ENCODE measurements around the gene LIN52.

LIN52 gene

GRCh38 chr14:74195623-74196022 lies 110.9 kb downstream of the LIN52 start:
- no peak for DNase-seq

DNA sequence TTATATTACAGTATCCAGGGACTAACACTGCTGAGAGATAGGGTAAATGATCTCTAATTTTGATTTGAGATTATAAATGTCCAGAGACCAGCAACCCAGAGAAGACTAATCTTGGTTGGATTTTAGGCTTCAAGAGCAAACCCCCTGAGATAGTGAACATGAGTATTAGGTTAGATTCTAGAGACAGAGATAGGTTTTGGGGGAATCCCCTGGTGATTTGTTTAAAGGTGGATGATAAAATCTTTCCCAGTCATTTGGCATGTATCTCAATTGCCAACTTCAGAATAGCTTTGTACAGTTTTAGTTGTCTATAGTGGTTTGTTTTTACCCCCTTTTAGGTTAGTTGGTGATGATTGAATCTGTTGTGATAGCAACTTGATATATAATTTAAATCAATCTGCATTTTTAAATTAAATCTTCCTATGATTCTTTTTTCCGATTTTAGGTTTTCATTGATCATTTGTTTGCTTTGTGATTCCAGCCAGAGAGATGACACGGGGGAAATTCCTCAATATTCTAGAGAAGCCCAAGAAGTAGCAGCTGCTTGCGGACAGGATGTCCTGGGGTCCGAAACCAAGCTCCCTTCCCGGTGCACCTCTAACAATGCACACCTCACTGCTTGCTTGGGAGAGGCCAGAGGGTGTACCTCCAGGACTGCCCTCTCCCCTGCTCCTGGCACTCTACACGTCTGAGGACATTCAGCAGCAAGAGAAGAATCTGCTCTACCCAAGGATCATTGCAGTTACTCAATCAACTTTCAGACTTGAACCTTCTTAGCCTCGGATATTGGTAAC lies 113.9 kb downstream of the LIN52 start:
- DNase-seq, result no peak

DNA sequence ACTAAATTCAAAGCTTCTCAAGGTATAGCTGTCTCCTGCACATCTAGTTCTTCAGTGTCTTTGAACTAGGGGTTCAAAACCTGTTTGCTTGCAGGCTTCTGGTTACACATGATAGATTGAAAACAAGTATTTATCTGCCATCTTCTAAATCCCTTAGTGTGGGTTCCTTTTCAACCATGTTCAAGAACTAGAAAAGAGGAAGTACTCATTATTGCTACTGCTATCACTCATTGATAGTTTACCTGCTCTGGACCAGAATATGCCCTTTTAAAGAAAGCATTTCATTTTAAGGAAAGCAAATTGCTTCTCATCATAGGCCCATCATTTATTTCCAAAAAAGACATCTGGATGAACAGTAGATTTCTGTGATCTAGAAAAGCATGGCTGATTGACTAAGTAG lies 117.4 kb downstream of the LIN52 start:
- no peak for DNase-seq

GRCh38 chr14:74203639-74204038 lies 118.9 kb downstream of the LIN52 start:
- DNase-seq, result no peak

DNA sequence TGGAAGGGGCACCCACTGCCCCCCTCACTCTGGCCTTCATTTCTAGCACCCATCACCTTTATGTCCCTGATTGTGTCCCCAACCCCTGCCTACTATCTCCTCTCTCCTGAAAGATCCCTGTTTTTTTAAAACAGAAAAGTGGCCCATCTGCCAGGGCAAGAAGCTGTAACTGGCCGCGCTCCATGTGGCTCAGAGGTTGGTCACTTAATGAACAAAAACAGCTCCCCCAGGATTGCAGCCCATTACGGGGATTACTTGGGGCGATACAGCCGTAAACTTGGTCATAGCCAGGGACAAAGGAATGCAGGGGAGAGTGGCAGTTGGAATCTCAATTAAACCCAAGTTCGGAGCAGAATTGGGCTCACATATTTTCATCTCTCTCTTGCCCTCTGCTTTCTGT lies 119.7 kb downstream of the LIN52 start:
- DNase-seq, result no peak

- no peak for DNase-seq
Observed at GRCh38 chr14:74205882-74206281, 121.1 kb downstream of the LIN52 start.

DNA sequence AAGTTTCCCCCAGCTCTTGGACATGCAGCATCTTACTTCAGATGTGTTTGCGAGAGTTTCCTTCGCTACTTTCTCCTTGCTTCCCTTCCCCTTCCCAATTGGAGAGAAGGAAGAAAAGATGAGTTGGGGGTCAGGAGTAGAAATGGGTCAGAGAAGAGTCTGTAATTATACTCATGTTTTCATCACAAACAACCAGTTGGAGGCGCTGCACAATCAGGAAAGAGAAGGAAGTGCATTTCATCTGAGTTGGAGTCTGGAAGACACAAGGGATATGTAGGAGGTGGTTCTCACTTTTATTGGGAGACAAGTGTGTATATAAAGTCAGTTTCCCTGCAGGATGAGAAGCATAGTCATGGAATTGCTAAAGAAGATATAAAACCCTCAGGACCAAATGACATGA lies 123.2 kb downstream of the LIN52 start:
- no peak for DNase-seq

- no peak for DNase-seq
Observed at GRCh38 chr14:74208642-74209041, 123.9 kb downstream of the LIN52 start.

- no peak for DNase-seq
Observed at GRCh38 chr14:74211945-74212580, 127.3 kb downstream of the LIN52 start.

DNA sequence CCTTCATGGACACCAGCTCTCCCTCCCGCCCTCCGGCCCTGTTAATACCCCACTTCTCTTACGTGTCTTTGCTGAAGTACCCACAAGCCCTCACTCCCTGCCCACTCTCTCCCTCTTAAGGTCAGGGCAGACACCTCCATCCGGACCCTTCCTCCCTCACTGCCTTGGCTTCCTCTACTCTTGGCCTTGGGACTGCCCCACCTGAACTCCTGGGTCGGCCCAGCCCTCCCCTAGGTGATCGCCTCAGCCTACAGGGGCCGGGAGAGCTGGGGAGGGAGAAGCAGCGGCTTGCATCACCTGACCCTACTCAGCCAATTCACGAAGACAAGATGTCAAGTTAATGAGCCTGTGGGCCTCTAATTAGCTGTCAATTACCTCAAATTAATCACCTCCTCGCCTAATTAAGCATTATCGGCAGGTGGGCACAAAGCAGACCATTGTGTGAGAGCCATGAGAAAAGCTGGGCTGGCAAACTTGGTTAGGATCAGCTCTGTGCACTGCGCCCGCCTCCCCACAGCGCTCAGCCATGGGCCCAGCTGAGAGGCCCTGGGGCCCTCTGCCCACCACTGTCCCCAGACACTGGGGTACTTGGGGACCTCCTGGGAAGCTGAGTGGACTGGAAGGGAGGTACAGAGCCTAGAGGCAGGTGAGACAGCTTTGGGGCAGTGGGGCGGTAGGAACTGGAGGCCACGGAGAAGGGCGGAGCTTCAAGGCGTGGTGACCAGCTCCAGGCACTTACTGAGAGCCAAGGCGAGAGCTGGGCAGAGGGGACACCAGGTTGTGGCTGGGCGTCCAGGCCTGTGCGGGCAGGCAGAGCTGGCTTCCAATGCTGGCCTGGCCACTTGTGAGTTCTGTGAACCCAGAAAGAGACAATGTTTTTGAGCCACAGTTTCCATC lies 129.4 kb downstream of the LIN52 start:
- DNase-seq, result no peak

- DNase-seq, result no peak
Observed at GRCh38 chr14:74216671-74217070, 131.9 kb downstream of the LIN52 start.

DNA sequence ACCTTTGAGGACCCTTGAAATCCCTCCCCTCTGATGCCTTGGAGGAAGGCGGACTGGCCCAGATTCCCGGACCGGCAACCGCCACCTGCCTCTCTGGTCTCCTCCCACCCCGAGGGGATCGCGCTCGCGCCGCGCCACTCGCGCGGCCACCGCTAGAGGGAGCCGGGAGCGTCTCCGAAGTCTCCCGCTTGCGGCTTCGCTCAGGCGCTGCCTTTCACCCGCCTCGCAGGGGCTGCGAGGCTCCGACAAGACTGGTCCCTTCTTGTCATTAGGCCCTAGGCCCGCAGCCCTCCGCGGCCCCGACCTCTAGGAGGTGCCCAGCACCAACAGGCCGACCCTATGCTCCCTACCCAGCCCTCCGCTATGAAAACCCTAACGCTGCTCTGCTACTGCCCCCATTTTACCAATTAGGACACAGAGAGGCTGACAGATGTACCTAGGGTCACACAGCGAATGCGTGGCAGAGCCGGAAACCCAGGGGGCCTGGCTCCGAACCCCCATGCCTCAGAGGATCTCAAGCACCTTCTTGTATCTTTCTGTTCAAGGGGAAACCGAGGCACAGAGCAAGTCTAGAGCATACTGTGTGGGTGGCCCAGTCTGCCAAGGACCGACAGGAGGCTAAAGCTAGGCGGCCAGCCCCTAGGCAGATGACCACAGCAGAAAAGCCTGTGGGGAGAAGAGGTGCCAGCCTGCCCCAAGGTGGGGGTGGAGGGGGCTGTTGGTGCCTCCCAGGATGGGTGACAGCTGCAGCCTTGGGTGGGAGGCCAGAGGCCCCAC lies 133.1 kb downstream of the LIN52 start:
- peak; percentile 11 to 18 for DNase-seq

- DNase-seq, result no peak
Observed at GRCh38 chr14:74218462-74218861, 133.7 kb downstream of the LIN52 start.

GRCh38 chr14:74219277-74220205 lies 134.8 kb downstream of the LIN52 start:
- DNase-seq, result no peak

DNA sequence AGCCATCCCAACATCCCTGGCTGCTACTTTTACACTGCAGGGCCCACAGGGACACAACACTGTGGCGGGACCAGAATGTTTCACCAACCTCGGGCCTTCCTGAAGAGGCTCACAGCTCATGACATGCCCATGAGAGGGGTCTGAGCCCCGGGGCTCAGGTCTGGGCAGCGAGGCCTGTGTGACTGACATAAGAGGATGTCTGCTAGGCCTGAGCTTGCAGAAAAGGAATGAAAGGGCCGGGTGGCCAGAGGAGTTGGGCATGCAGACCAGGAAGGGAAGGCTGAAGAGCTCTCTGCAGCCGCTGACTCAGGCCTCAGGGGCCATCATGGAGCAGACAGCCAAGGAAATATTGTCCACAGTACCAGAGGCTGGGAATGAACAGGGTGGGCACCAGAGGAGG lies 136.2 kb downstream of the LIN52 start:
- DNase-seq, result no peak

GRCh38 chr14:74221741-74222140 lies 137.0 kb downstream of the LIN52 start:
- DNase-seq, result no peak

DNA sequence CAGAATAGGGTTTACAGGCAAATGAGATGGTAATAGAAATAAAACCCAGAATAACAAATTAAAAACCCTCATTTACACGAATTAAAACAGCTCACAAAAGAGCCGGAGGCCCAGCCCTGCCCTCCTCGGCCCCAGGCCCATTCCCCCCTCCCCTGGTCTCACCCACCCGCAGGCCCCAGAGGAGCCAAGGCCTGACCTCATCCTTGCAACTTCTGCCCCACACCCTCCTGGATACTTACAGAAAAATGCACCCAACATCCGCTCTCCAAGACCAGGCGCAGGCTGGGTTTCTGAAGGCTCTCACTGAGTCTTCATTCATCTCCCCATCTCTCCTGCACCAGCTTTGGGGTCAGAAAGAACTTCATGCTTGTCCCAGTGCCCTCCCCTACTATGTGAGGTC lies 138.3 kb downstream of the LIN52 start:
- DNase-seq, result no peak

DNA sequence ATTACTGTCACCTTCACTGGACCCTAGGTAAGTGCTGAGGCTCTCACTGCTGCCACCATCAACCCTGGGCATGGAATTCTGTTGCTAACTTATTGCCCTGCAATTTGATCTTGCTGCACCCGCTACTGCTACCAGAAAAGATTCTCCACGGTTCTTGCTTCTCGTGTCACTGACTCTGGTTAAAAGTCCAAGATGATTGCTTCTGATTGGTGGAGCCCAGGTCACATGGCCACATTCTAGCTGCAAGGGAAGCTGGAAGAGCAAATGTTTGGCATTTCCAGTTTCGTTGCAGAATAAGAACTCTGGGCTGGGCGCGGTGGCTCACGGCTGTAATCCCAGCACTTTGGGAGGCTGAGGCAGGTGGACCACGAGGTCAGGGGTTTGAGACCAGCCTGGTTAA lies 147.0 kb downstream of the LIN52 start:
- no peak for DNase-seq

- DNase-seq, result no peak
Observed at GRCh38 chr14:74235017-74235416, 150.3 kb downstream of the LIN52 start.

DNA sequence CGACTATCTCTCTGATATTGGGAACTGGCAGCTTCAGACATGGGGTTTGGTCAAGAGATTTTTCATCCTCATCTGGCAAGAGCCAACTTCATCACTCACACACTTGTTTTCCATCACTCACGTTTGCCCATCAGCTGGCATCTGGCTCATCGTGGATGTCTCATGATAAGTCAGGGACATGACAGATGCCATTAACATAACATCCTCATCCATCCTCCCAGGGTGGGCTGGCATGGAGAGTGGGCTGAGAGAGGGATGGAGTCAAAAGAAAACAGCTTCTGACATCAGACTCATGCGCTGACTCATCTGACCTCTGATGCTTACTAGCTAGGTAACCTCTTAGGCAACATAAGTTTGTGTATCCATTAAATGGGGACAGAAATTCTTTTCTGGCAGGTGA lies 152.7 kb downstream of the LIN52 start:
- DNase-seq, result no peak

GRCh38 chr14:74238974-74239847 lies 154.5 kb downstream of the LIN52 start, which contains the start of gene VSX2:
TSS of gene VSX2 (plus strand) at chr14:74239449. CDS start at chr14:74239562, 113 bp downstream.
- no peak for DNase-seq

Measured in bone marrow (tissue), 2 donors.